SK-N-SH (cell line): ENCODE results near the gene SLC17A2.

ENCODE experiments used
- GABPA ChIP-seq: IDR thresholded peaks from 2 replicates; pipeline ENCODE4 v1.4.0; 2012; ENCODE audit warnings: low read depth, mild to moderate bottlenecking
- IRF3 ChIP-seq: fragments of 150-350 bp; IDR thresholded peaks from 2 replicates; pipeline ENCODE4 v1.6.1; 2016; ENCODE audit warnings: mild to moderate bottlenecking, low read depth, low read length
- MXI1 ChIP-seq: IDR thresholded peaks from 2 replicates; pipeline ENCODE4 v1.6.1; 2012; ENCODE audit warnings: mild to moderate bottlenecking, low read depth, low read length, improper control_type of control experiment
- RAD21 ChIP-seq: IDR thresholded peaks from 2 replicates; pipeline ENCODE4 v1.6.1; 2012; ENCODE audit warnings: mild to moderate bottlenecking, low read length
- RFX5 ChIP-seq: IDR thresholded peaks from 2 replicates; pipeline ENCODE4 v1.6.1; 2012; ENCODE audit warnings: mild to moderate bottlenecking, improper control_type of control experiment, low read length
- TCF12 ChIP-seq: IDR thresholded peaks from 2 replicates; pipeline ENCODE4 v1.4.0; 2012
- TF ChIP-seq, protein P1 (sequence below): fragments of 200-600 bp; sonication (generic); IDR thresholded peaks from 2 replicates; pipeline ENCODE4 v1.6.1; 2017; ENCODE audit warnings: antibody characterized with exemption, mild to moderate bottlenecking, moderate library complexity

GRCh38 chr6:25963426-25964123, 33.1 kb upstream of the SLC17A2 start:
- no peak for TF ChIP-seq TCF12
- TF ChIP-seq RAD21 = no peak
- no peak for TF ChIP-seq RFX5
- TF ChIP-seq, protein P1, sequence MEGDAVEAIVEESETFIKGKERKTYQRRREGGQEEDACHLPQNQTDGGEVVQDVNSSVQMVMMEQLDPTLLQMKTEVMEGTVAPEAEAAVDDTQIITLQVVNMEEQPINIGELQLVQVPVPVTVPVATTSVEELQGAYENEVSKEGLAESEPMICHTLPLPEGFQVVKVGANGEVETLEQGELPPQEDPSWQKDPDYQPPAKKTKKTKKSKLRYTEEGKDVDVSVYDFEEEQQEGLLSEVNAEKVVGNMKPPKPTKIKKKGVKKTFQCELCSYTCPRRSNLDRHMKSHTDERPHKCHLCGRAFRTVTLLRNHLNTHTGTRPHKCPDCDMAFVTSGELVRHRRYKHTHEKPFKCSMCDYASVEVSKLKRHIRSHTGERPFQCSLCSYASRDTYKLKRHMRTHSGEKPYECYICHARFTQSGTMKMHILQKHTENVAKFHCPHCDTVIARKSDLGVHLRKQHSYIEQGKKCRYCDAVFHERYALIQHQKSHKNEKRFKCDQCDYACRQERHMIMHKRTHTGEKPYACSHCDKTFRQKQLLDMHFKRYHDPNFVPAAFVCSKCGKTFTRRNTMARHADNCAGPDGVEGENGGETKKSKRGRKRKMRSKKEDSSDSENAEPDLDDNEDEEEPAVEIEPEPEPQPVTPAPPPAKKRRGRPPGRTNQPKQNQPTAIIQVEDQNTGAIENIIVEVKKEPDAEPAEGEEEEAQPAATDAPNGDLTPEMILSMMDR = no peak
- TF ChIP-seq MXI1 = no peak
- no peak for TF ChIP-seq GABPA
- TF ChIP-seq IRF3 = no peak
